Esophagus mucosa (tissue), 1 donor: Measurements from ENCODE around the gene TROAP. TPM values are rescaled to one million over a fixed set of nuclear protein-coding genes. Genes with fewer than 3 reads are reported as not detected.

ENCODE experiments used
- ATAC-seq: fragments of 200-7000 bp; cut with Tn5 transposase; one replicate; pipeline ENCODE4 v1.9.1; 2020
- total RNA-seq: library from RNA; stranded (reverse); gene quantifications from one replicate; pipeline ENCODE4 v1.2.4, GENCODE V29; 2023
- donor health status: DM: yes; HTN: yes; CAD: no.

Gene TROAP
- total RNA-seq, 1 donor from 2014 or later: 23.6 TPM

DNA sequence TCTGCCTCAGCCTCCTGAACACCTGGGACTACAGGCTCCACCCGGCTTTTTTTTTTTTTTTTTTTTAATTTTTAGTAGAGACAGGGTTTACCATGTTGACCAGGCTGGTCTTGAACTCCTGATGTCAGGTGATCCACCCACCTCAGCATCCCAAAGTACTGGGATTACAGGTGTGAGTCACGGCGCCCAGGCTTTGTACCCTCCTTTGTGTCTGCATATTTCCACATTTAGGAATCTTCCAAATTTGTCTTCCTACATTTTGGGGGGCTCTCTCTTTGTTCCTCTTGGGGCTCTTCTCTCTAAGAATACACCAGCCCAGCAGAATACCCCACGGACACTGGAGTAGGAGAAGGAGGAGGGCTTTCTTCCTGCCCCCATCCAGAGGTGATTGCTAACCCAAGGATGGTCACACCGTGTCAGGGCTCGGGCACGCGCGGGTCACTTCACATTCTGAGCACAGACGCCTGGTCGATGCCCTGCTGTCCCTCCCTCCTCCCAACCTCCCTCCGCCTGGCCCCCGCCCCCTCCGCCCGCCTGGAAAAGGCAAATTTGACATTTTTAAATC is 21.5 kb downstream of the TROAP start:
- ATAC-seq: no peak

DNA sequence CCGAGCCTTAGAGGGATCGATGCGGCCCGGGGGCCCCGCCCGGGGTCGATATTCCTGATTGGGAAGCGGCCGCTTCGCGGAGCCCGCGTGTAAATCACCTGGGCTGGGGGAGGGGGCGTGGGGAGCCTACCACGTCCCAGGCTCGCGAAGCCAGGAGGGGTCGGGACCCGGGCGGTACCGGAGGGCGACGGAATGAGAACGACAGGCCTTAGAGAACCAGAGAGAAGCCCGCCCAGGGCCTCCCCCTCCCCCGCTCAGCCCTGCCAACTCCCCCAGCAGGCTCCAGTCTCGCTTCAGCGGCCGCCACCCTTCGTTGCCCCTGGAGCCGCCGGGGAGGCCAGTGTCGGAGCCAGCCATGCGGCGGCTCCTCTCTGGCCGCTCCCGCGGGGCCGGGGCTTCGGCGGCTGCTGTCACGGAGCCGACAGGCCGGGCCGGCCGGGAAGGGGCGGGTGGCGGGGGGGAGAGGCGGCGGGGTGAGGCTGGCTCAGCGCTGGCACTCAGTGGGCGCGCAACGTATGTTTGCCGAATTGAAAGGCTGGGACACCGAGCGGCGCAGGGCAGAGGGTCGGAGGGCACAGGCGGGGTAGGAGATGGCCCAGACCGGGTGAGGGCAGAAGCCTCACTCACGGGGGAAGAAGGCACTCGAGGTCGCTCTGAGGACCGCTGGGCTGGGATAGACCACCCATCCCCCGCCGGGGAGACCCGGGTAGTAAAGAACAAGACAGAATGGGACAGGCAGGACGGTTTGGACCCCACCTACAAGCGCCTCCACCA is 22.2 kb downstream of the TROAP start:
- ATAC-seq: no peak

DNA sequence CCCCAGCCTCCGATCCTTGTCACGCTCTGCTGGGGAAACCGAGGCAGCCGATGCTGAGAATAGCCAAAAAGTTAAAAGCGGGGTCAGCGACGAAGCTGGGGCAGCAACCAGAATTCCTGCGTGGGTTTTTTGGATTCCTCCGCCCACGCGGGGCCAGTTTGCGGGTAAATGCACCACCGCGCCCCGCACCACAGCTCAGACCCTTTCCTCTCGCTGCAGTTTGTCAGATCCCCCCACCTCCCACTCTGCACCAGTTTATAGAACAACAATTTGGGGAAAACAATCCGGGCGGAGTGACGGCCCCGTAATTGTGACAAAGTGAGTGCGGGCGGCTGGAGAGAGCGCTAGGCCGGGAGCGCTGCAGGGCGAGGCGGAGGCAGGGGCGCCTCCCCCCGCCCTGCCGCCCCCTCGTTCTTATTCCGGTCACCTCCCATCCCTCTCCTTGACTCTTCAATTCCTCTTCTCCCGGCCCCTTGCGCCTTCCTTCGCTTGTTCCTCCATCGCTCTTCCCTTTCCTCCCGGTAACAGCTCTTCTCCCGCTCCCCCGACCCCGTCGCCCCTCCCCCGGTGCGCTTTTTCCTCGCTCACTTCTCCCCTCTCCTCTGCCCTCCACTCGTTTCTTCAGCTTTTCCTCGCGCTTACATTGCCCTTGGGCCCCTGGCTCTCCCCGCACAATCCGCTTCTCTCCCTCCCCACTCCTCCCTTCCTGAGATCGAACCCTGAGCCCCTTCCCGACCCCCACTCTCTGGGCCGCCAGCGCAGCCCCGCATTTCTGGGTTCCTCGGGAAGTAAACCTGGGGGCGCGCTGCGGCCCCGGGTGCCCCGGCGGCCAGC is 23.0 kb downstream of the TROAP start:
- no peak for ATAC-seq

DNA sequence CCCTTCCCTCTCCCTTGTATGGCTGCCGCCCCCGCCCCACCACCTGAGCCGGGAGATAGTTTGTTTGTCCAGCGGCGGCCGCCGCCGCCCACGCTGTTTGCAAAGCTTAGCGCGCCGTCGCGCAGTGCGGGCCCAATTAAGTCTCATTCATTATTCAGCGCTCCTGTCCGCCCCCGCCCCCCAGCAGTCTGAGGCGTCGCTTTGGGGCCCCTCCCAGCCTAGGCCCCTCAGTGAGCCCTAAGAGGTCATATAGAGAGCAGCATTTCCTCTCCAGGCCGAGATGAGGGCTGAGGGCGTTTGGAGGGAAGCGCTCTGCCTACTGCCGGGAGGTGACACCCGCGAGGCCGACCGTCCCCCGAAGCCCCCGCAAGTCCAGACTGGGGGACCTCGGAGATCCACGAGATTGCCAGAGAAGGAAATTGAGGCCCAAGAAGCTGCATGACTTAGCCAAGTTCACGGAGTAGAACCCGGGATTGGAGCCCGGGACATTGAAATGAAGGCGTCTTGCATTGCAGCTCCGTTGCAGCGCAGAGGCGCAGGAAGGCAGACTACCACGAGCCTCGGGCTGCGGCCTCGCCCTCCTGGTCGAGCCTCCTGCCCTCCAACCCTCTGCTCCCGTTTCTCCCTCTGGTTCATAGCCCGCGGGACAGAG is 23.7 kb downstream of the TROAP start, which contains the start of gene DNAJC22:
Gene DNAJC22, plus strand, starts transcription at position 230 of the 652 bp plus-strand sequence. CDS start 1,985 bp downstream, outside the sequence.
- peak; percentile 11 for ATAC-seq

DNA sequence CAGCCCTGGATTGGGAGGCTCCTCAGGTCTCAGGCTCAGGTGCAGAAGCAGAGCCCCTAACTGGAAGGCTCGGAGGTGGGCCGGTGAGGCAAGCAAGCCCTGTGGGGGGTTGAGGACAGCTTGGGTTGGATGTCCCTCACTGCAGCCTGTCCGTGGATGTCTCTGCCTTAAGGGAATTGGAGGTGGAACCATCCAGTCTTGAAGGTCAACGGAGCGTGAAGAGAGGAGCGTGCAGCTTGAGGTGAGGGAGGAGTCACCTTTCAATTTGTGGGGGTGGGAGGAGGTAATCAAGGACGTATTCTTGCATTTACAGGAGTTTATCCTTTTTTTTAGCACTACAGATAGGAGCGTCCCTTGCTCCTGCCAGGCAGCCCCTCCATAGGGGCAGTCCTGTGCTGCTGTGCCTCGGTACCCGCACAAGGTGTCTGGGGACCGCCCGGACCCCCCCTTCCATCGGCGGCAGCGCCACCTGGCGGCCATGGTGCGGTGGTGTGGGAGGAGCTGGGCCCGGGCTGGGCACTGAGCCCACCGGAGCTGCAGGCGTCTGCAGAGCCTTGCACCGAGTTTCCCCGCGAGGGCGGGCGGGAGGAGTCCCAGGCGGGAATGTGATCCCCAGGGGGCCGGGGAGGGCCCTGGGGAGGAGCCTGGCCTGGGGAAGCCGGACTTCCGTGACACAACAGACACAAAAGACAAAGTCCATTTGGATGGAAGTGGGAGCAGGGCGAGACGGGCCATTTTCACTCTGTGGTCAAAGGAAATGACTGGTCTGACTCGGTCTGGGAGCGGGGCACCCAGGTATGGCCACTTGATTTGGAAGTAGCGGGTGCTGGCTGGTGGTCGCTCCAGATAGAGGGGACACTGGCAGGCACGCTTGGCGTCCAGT is 24.5 kb downstream of the TROAP start:
- ATAC-seq: peak; percentile 68

DNA sequence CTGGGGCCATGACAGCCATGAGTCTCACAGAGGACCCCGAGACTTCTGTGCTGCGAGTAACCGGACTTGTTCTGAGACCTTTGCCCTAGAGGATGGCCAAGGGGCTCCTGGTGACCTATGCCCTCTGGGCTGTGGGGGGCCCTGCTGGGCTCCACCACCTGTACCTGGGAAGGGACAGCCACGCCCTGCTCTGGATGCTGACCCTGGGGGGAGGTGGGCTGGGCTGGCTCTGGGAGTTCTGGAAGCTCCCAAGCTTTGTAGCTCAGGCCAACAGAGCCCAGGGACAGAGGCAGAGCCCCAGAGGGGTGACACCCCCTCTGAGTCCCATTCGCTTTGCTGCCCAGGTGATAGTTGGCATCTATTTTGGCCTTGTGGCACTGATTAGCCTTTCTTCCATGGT is 25.7 kb downstream of the TROAP start:
- no peak for ATAC-seq

DNA sequence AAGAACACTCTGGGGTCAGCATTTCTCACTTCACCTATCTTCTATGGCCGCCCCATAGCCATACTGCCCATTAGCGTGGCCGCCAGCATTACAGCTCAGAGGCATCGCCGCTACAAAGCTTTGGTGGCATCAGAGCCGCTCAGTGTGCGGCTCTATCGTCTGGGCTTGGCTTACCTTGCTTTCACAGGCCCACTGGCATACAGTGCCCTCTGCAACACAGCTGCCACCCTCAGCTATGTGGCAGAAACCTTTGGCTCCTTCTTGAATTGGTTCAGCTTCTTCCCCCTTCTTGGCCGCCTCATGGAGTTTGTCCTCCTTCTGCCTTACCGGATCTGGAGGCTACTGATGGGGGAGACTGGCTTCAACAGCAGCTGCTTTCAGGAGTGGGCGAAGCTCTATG is 26.2 kb downstream of the TROAP start:
- ATAC-seq: no peak

DNA sequence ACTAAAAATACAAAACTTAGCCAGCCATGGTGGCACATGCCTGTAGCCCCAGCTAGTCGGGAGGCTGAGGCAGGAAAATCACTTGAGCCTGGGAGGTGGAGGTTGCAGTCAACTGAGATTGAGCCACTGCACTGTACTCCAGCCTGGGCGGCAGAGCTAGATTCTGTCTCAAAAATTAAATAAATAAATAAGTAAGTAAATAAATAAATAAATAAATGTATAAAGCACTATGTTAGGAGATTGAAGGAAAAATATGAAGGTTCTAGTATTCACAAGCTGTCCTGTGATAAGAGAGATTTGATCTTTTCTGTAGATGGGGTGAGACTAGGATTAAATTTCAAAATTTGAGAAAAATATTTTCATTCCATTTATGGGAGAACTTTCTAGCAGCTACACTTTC is 29.3 kb downstream of the TROAP start:
- no peak for ATAC-seq

DNA sequence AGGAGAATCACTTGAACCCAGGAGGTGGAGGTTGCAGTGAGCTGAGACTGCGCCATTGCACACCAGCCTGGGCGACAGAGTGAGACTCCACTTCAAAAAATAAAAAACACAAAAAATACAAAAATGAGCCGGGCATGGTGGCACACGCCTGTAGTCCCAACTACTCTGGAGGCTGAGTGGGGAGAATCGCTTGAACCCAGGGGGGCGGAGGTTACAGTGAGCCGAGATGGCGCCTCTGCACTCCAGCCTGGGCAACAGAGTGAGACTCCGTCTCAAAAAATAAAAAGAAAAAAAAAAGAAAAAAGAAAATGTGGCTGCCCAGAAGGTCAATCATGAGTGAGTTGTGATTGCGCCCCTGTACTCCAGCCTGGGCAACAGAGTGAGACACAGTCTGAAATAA is 32.9 kb downstream of the TROAP start:
- ATAC-seq: no peak

DNA sequence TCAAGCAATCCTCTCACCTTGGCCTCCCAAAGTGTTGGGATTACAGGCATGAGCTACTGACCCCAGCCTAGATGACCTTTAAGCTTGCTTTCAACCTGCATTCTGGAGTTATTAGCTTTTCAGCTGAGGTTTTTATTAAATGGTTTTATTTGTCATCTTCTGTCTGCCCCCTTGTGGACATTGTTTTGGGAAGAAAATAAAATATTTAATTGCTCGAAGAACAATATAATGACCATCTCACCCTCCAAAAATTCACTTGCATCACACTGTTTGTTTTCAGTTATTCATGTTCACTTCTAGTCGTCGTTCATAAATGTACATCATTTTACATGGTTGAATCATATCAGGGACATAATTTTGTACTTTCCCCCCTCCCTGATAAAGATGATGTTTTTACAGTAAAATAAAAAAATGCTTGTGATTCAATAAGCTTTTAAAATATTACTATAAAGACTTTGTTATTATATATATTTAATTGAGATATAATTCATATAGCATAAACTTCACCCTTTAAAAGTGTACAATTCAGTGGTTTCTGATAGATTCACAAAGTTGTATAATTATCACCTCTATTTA is 34.1 kb downstream of the TROAP start:
- no peak for ATAC-seq

DNA sequence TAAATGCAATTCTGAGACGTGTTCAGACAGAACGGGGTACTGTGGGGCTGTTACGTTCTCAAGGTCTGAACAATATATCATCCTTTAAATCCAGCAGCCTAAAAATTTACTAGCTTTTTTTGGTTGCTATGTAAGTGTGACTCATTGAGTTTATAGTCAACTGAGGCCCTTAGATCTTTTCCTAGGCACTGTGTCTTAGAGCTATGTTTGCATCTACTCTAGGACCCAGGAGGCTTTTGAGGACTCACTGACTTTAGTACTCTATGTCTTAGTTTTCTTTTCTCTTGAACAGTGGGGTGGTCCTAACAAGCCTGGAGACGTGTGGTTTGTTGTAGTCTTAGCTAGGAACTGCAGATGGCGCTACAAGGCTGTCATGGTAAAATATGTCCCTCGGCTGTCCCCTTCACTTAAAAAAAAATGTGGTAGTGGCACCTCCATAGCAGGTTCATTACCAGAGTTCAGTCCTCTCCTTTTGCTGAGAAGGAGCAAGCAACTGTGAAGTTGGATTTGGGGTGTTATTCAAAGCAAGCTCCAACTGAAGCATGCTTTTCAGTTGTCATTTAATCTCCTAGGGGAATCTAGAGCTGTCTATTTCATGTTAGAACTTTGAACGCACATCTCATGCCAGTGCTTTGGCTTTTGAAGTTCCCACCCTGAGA is 35.6 kb downstream of the TROAP start:
- peak; percentile 67 for ATAC-seq

DNA sequence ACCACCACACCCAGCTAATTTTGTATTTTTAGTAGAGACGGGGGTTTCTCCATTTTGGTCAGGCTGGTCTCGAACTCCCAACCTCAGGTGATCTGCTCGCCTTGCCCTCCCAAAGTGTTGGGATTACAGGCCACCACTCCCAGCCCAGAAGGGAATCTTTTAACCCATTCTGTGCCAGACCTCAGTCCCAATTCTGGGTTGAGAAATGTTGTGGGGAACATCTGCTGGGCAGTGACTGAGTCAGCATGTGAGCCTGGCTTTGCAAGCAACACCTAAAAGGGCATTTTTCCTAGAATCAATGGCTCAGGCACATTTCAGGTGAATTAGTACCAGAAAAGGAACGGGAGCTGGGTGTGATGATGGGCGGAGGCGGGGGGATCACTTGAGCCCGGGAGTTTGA is 36.6 kb downstream of the TROAP start:
- no peak for ATAC-seq

DNA sequence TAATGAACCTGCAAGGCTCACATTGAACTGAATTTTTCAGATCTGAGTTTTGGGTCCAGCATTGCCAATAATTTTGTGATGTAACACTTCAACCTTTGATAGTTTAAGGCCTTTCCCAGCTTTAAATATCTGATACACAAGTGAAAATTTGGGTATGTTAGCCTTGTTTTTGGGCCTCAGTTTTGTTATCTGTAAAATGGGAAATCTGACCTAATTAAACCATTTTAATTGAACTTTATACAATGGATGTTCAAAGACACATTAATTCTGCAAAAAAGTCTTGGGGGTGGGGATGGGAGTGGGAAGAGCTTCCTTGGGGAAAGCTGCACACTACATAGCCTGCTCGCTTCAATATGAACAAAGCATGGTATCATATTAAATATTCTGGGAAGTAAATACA is 39.0 kb downstream of the TROAP start:
- no peak for ATAC-seq

DNA sequence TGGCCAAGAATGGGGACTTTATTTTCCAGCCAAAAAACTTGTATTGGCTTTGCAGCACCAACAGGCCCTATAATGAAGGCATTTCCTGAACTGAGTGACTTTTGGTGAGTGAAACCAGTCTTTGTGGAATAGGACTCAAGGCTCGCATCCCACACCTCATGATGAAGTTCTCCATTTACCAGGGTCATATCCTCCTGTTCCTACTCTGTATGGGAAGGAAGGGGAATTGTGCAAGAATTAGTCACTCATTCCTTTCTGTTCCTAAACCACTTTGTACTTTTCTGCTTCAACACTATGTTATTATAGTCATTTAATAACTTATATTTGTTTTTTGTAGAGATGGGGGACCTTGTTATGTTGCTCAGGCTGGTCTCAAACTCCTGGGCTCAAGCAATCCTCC is 41.9 kb downstream of the TROAP start:
- no peak for ATAC-seq

DNA sequence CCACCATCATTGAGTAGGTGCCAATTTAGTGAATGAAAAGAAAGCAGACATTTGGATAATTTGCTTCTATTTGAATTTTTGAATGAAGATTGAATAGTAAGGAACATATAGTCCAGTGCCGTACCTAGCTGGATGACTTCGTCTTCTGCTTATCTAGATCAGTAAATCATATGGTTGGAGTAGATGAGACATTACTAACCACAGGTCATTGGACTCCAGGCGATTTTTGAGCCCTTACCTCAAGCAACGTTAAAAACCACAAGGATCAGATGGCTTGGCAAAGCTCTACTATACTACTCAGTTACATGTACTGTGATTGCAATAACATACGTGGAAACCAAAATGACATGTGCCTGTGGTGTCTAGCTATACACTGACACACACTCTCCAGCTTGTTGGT is 42.5 kb downstream of the TROAP start:
- no peak for ATAC-seq

DNA sequence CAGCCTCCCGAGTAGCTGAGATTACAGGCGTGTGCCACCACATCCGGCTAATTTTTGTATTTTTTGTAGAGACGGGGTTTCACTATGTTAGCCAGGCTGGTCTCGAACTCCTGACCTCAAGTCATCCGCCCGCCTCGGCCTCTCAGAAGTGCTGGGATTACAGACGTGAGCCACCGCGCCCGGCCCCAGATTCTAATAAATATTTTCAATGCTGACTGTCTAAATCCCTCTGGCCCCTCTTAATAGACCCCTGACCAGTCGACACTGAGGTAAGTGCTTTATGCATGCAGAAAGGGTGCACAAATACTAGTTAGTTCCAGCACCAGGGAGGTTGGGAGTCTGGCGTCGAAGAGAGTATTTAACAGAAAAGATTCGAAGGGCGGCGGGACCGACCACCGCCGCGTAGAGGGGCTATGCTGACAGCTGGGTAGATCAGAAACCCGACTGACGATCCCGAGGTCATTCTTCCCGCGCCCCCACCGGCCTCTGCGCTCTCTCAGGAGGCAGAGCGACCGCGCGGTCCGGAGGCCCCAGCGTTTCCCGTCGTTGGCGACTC is 43.1 kb downstream of the TROAP start:
- peak; percentile 8 for ATAC-seq

DNA sequence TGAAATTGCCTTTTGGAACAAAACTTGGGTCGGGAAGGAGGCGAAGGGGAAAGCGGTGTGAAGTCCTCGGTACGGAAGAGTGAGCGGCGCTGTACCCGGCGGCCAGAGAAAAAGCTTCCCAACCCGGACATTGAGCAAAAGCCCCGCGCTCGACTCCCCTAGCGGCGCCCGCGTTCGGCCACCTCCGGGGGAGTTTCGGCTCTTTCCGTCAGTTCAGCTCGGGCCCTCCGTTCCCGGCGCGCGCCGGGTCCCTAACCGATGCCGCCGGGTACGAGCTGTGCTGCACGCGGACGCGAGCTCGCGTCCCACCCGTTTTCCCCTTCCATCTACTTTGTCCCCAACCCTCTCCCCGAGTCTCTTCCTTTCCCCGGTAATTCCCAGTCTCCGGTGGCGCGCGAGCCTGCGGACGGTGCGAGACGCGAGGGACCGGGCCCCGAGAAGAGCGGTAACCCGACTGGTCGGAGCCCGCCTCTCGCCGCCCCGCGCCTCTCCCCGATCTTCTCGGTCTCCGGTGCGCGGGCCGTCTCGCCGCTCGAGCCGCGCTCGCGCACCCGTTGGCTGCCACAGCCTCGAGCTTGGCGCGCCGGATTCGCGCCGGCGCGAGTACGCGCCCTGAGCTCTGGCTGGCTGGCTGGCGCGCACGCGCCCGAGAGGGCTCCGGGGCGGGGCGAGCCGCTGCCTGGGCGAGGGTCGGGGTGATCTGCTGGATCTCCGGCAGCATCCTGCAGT is 43.8 kb downstream of the TROAP start:
- ATAC-seq: peak; percentile 89

DNA sequence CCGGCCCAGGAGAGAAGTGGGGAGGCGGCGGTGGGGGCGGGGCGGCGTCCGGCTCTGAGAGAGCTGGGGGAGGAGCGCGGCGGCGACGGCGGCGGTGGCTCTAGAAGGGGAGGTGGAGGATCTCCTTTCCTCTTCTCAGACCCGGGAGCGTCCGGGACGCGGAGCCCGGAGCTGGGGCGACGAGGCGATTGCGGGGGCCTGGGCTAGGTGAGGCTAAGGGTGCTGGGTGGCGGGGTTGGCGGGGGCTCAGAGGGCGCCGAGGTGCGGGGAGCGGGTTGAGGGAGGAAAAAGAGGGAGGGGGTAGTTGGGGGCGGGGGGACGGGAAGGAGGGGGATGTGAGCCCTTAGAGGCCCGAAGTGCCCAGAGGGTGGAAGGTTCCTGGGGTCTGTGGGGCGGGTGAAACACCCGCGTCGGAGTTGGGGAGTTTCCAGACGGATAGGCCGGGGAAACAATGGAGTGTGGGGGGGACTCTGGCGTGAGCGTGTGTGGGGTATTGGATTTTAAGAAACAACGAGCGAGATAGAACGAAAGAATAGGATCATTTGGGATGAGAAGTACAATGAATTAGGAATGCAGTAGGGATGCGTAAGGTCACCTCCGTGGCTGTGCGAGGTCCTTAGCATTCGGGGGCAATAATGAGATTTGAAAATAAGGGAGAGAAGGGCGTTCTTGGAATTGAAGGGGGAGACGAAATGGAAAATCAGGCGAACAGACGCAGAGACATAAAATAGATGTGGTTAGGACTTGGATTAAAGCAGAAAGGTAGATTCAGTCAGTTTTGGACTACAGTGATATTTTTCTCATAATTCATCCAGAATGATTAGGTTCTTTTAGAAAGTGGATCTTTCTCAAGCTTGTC is 44.6 kb downstream of the TROAP start, which contains the start of gene SPATS2:
Gene SPATS2, plus strand, starts transcription at position 82 of the 859 bp plus-strand sequence. CDS start 93,551 bp downstream, outside the sequence.
- no peak for ATAC-seq

DNA sequence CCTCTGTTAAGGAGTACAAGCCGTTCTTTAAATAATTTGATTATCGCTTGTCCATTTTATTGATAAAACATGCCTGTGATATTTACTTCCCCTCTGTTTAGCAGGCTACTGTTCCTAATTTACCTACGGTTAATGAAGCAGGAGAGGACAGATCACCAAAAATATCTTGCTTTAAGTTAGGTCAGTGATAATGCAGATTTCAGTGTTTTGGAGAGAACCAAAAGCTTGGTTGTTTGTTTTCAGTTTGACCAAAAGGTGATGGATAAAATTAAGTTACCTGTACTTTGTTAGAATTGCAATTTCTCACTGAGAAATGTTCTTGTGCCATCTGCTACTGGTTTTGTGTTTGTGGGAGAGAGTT is 45.2 kb downstream of the TROAP start:
- no peak for ATAC-seq
